H1 (cell line): ENCODE results near the gene PRG3. TPM values are rescaled to one million over a fixed set of nuclear protein-coding genes. Genes with fewer than 3 reads are reported as not detected.

Experiments used
- CTCF ChIA-PET: fragments of 300-600 bp; sonication (Branson Sonifier 250); formaldehyde crosslinking; loops from one replicate; lab custom pipeline; 2021; ENCODE audit not compliant: partially characterized antibody; lab: Charles Lee
- POLR2A ChIA-PET: fragments of 300-600 bp; sonication (Branson Sonifier 250); formaldehyde crosslinking; loops from one replicate; lab custom pipeline; 2021; ENCODE audit warnings: inconsistent platforms; ENCODE audit not compliant: partially characterized antibody; lab: Charles Lee
- DNase-seq, 2 experiments: peaks; one replicate each; pipeline versions ENCODE4 v3.0.0 to v3.0.0-alpha.2; 2010 to 2022; ENCODE audit warnings: low spot score in 2 of 2, low read depth in 1 of 2, mixed read lengths in 1 of 2
- FAIRE-seq: peaks from 2 replicates; lab custom pipeline; 2011; peaks lifted over from hg19 to GRCh38; lab: Jason Lieb, UNC
- H2AFZ ChIP-seq: 2 replicates; pipeline ENCODE4 v1.8.1; 2012; ENCODE audit warnings: low read length, inconsistent platforms
- H2AK5ac ChIP-seq: 2 replicates; pipeline ENCODE4 v1.6.1; 2013; ENCODE audit warnings: low read depth, low read length
- H2BK120ac ChIP-seq: replicated peaks from 2 replicates; pipeline ENCODE3; 2013; ENCODE audit warnings: low read depth, low read length, inconsistent platforms
- H2BK12ac ChIP-seq: 2 replicates; pipeline ENCODE4 v1.6.1; 2013; ENCODE audit warnings: low read depth, low read length
- H2BK15ac ChIP-seq: 2 replicates; pipeline ENCODE4 v1.6.1; 2013; ENCODE audit warnings: low read length
- H2BK20ac ChIP-seq: 2 replicates; pipeline ENCODE4 v1.6.1; 2013; ENCODE audit warnings: low read length
- H2BK5ac ChIP-seq: 2 replicates; pipeline ENCODE4 v1.6.1; 2013; ENCODE audit warnings: low read depth, low read length
- H3K14ac ChIP-seq: 2 replicates; pipeline ENCODE4 v1.6.1; 2013; ENCODE audit warnings: inconsistent platforms; ENCODE audit not compliant: insufficient read length
- H3K18ac ChIP-seq: 2 replicates; pipeline ENCODE4 v1.6.1; 2013; ENCODE audit warnings: low read length; ENCODE audit errors: extremely low read depth
- H3K23ac ChIP-seq: 2 replicates; pipeline ENCODE4 v1.6.1; 2013; ENCODE audit warnings: inconsistent platforms; ENCODE audit not compliant: insufficient read length
- H3K23me2 ChIP-seq: 2 replicates; pipeline ENCODE4 v1.6.1; 2013; ENCODE audit warnings: low read depth, low read length
- H3K27ac ChIP-seq: 2 replicates; pipeline ENCODE4 v1.6.1; 2011; ENCODE audit warnings: low read depth, low read length, inconsistent platforms
- H3K27me3 ChIP-seq, 4 experiments: replicated peaks in 1 of 4; 1 replicate in 1 of 4; 2 replicates in 3 of 4; pipeline versions ENCODE4 v1.6.1 to v1.8.1; 2011 to 2013; ENCODE audit warnings: low read length in 3 of 4, mild to moderate bottlenecking in 3 of 4, inconsistent platforms in 2 of 4, mixed read lengths in 2 of 4, moderate library complexity in 1 of 4; ENCODE audit not compliant: control insufficient read depth in 3 of 4, insufficient read depth in 3 of 4; ENCODE audit errors: extremely low read depth in 1 of 4
- H3K36me3 ChIP-seq, 4 experiments: 2 replicates each; pipeline versions ENCODE4 v1.6.1 to v1.8.1; 2011 to 2013; ENCODE audit warnings: mild to moderate bottlenecking in 4 of 4, low read length in 3 of 4, moderate library complexity in 2 of 4, control low read depth in 1 of 4, inconsistent platforms in 1 of 4; ENCODE audit not compliant: insufficient read depth in 4 of 4, control insufficient read depth in 2 of 4
- H3K4ac ChIP-seq: replicated peaks from 2 replicates; pipeline ENCODE3; 2013; ENCODE audit warnings: low read length, low read depth, mixed read lengths, inconsistent platforms; ENCODE audit not compliant: insufficient read length
- H3K4me1 ChIP-seq, 4 experiments: replicated peaks in 1 of 4; 1 replicate in 1 of 4; 2 replicates in 3 of 4; pipeline versions ENCODE4 v1.6.1 to v1.8.1; 2011 to 2013; ENCODE audit warnings: low read length in 3 of 4, inconsistent platforms in 2 of 4, mixed read lengths in 1 of 4; ENCODE audit not compliant: insufficient read depth in 4 of 4, control insufficient read depth in 3 of 4
- H3K4me2 ChIP-seq, 2 experiments: 2 replicates each; pipeline versions ENCODE4 v1.6.1 to v1.8.1; 2011 to 2013; ENCODE audit warnings: low read depth in 2 of 2, low read length in 2 of 2, control low read depth in 1 of 2, inconsistent platforms in 1 of 2, mild to moderate bottlenecking in 1 of 2; ENCODE audit not compliant: insufficient read depth in 1 of 2
- H3K4me3 ChIP-seq, 4 experiments: fragments of 200-600, 300-600 bp in 1 of 4; sonication (generic), shearing (Covaris generic), sonication (Bioruptor Twin) in 1 of 4; 2 replicates each; pipeline versions ENCODE4 v1.5.1 to v1.8.1; 2011 to 2016; ENCODE audit warnings: low read length in 4 of 4, low read depth in 3 of 4, control low read depth in 2 of 4, inconsistent platforms in 2 of 4, mild to moderate bottlenecking in 2 of 4, mixed read lengths in 1 of 4, moderate library complexity in 1 of 4; ENCODE audit not compliant: insufficient read depth in 2 of 4; ENCODE audit errors: extremely low read depth in 1 of 4
- H3K56ac ChIP-seq: replicated peaks from 2 replicates; pipeline ENCODE3; 2013; ENCODE audit warnings: low read depth, mild to moderate bottlenecking, mixed read lengths, low read length, inconsistent platforms; ENCODE audit not compliant: insufficient read length
- H3K79me1 ChIP-seq: 2 replicates; pipeline ENCODE4 v1.6.1; 2013; ENCODE audit warnings: low read depth, low read length, control low read depth
- H3K79me2 ChIP-seq, 2 experiments: 2 replicates each; pipeline versions ENCODE4 v1.6.1 to v1.8.1; 2012 to 2013; ENCODE audit warnings: low read length in 2 of 2, mild to moderate bottlenecking in 2 of 2, inconsistent platforms in 1 of 2; ENCODE audit not compliant: insufficient read depth in 2 of 2, control insufficient read depth in 1 of 2
- H3K9ac ChIP-seq, 4 experiments: replicated peaks in 1 of 4; 1 replicate in 1 of 4; 2 replicates in 3 of 4; pipeline versions ENCODE4 v1.6.1 to v1.8.1; 2011 to 2013; ENCODE audit warnings: low read depth in 3 of 4, low read length in 3 of 4, control low read depth in 2 of 4, mild to moderate bottlenecking in 2 of 4, moderate library complexity in 2 of 4, inconsistent platforms in 1 of 4; ENCODE audit errors: extremely low read depth in 1 of 4
- H3K9me3 ChIP-seq, 2 experiments: 2 replicates each; pipeline versions ENCODE4 v1.6.1 to v1.8.1; 2012 to 2013; ENCODE audit warnings: mild to moderate bottlenecking in 2 of 2, moderate library complexity in 2 of 2, control low read depth in 1 of 2, inconsistent platforms in 1 of 2, low read depth in 1 of 2, low read length in 1 of 2, mixed read lengths in 1 of 2; ENCODE audit not compliant: insufficient read depth in 2 of 2
- H4K20me1 ChIP-seq, 2 experiments: replicated peaks in 1 of 2; 2 replicates each; pipeline versions ENCODE3 to v1.8.1; 2011 to 2013; ENCODE audit warnings: inconsistent platforms in 2 of 2, low read length in 2 of 2, mild to moderate bottlenecking in 1 of 2; ENCODE audit not compliant: insufficient read depth in 2 of 2, control insufficient read depth in 1 of 2
- H4K5ac ChIP-seq: 2 replicates; pipeline ENCODE4 v1.6.1; 2013; ENCODE audit warnings: low read length, low read depth, mixed read lengths, inconsistent platforms; ENCODE audit not compliant: insufficient read length
- H4K8ac ChIP-seq: 2 replicates; pipeline ENCODE4 v1.8.0; 2013; ENCODE audit warnings: mild to moderate bottlenecking, moderate library complexity, low read length, inconsistent platforms; ENCODE audit not compliant: insufficient read depth; ENCODE audit errors: extremely low read depth
- H4K91ac ChIP-seq: replicated peaks from 2 replicates; pipeline ENCODE3; 2013; ENCODE audit warnings: low read length, mixed read lengths, inconsistent platforms; ENCODE audit not compliant: insufficient read length
- CEBPB ChIP-seq: IDR thresholded peaks from 2 replicates; pipeline ENCODE4 v1.6.1; 2012; ENCODE audit warnings: low read depth, low read length
- CHD1 ChIP-seq: IDR thresholded peaks from 2 replicates; pipeline ENCODE4 v1.6.1; 2012; ENCODE audit warnings: low read depth, low read length, improper control_type of control experiment
- CTBP2 ChIP-seq: IDR thresholded peaks from 2 replicates; pipeline ENCODE4 v1.7.0; 2011; ENCODE audit warnings: borderline replicate concordance, mild to moderate bottlenecking, moderate library complexity, mixed read lengths, low read length; ENCODE audit not compliant: insufficient read depth, insufficient read length
- JUND ChIP-seq: IDR thresholded peaks from 2 replicates; pipeline ENCODE4 v1.6.1; 2011; ENCODE audit warnings: mild to moderate bottlenecking, improper control_type of control experiment, low read length
- MAFK ChIP-seq: IDR thresholded peaks from 2 replicates; pipeline ENCODE4 v1.6.1; 2012; ENCODE audit warnings: low read depth, mild to moderate bottlenecking, improper control_type of control experiment, low read length
- TAF7 ChIP-seq: optimal IDR thresholded peaks from 2 replicates; pipeline ENCODE3; 2011; ENCODE audit warnings: low read depth, mild to moderate bottlenecking, inconsistent platforms, low read length, moderate library complexity, borderline replicate concordance
- WGBS, 2 experiments: shearing (Covaris generic) in 1 of 2; methylation state at CpG; one replicate each; pipeline versions ENCODE4 v1.1.6 to v1.1.7; 2013 to 2015; ENCODE audit warnings: low lambda C conversion rate in 2 of 2, mixed read lengths in 2 of 2, inconsistent platforms in 1 of 2, low coverage in 1 of 2, missing lambda C conversion rate in 1 of 2; ENCODE audit not compliant: insufficient replicate concordance in 2 of 2, insufficient coverage in 1 of 2, insufficient read length in 1 of 2; ENCODE audit errors: extremely low coverage in 1 of 2, missing lambda C conversion rate in 1 of 2; 5-methylcytosine and 5-hydroxymethylcytosine counted together
- polyA plus RNA-seq, 7 experiments: library from polyadenylated mRNA; depleted of rRNA in 3 of 7; stranded (reverse) in 5 of 7; unstranded in 2 of 7; fragments of >200 nt in 5 of 7; fragments of 200-250 nt in 2 of 7; gene quantifications; 1 replicate in 5 of 7; 2 replicates in 1 of 7; 4 replicates in 1 of 7; pipeline versions ENCODE4 v1.2.1 to v1.2.3, GENCODE V29; 2011 to 2013; ENCODE audit warnings: missing spikeins in 2 of 7, mixed read lengths in 2 of 7
- total RNA-seq: library from RNA; stranded (reverse); fragmentation: NEBNext Ultra II Directional; extraction: Animal tissue kit (Norgen Biotek cat#: 25700); gene quantifications from 2 replicates; pipeline ENCODE4 v1.2.1, GENCODE V29; 2021

PRG3 gene
- total and polyA plus RNA-seq, 2 of the 8 experiments (the other 6 are each of a cell fraction or from before 2014, with no cell fraction given): not detected

DNA sequence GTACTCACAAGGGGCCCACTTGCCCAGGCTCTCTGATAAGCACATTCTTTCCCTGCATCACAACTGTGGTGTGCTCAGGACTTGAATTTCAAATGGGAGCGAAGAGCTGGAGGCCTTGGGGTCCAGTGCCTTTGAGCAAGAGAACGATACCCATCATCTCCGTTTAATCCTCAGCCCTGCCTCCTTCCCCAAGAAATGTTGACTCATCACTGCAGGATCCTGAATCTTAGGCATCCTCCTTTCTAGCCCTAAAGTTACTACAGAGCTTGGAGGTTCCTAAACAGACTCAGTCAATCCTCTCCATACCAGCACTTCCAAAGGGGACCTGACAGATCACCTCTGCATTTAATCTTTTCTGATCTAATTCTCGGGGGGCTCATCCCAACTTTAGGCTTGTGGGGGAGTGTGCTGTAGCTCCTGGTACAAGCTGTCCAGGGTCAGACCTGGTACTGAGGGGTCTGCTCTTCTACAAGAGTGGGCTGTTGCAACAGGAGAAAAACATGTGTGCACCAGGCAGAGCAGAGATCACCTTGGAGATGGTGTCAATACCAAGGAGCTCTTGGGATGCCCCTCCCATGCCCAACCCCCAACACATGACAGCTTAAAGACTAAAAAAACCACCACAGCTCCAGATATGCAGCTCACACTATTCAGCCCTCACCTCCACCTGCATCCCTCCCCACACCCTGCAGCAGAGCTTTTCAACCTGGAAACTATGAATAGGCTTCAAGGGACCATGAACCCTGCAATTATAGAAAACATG lies 13.4 kb upstream of the PRG3 start:
- Histone ChIP-seq H3K4ac (no peak overlapping the region), H3K4me1 (no peaks in the 10 kb centered on the region), H2BK20ac (no peak overlapping the region), H2BK12ac (no peak overlapping the region), H3K79me2 (no peaks in the 10 kb centered on the region), H2AK5ac (no peak overlapping the region), H4K8ac (no peak overlapping the region), H3K4me3 (no peak overlapping the region), H3K36me3 (no peaks in the 10 kb centered on the region), H4K5ac (no peak overlapping the region), H3K56ac (no peak overlapping the region), H3K9ac (no peak overlapping the region), H3K79me1 (no peaks in the 10 kb centered on the region; the same call in 1 of the 2 replicates), H3K27me3 (no peaks in the 10 kb centered on the region; a peak in 2 of 7 replicates), H2BK5ac (no peak overlapping the region), H2BK15ac (no peak overlapping the region), H4K91ac (no peak overlapping the region), H3K18ac (no peak overlapping the region), H3K4me2 (no peak overlapping the region), H3K14ac (no peak overlapping the region), H3K27ac (no peak overlapping the region), H2AFZ (no peak overlapping the region), H2BK120ac (no peak overlapping the region), H3K23ac (no peak overlapping the region), H3K9me3 (no peaks in the 10 kb centered on the region), H3K23me2 (no peaks in the 10 kb centered on the region), H4K20me1 (no peaks in the 10 kb centered on the region)
- DNase-seq (no peak), FAIRE-seq (no peak)
- POLR2A ChIA-PET: interaction anchor here (0.9 to 2.2 kb wide), 4 partner anchors 8 to 120 kb away, joined by 3 to 4 read pairs (median 4); no protein-coding TSS in a partner anchor
- 90% methylated on average over 4 of the region's 4 CpGs; no CpG with 5 or more reads in 1 of the 2 experiments for WGBS, 2 experiments
- CTCF ChIA-PET: interaction anchor here (1.6 kb wide), 1 partner anchor 14 kb away, joined by 4 read pairs; no protein-coding TSS in a partner anchor
- TF ChIP-seq CEBPB (no peak), JUND (no peak), TAF7 (no peak), MAFK (no peak), CHD1 (no peak), CTBP2 (no peak)
